Stimulated activated CD4-positive, alpha-beta T cell treated with anti-CD3 and anti-CD28 coated beads, TNF-alpha, amount 100 ng/mL, for 1 hour (primary cell): ENCODE measurements around the gene PLSCR3.
"Not testable (repeated sequence)": the region's sequence is repeated elsewhere in the genome, so short reads cannot be mapped to it uniquely, and the experiment has no call there.

Source experiments
- DNase-seq, 3 donors: peaks; one replicate each; pipeline ENCODE4 v3.0.0-alpha.2; 2020; ENCODE audit warnings: low read depth in 3 of 3, low spot score in 1 of 3

PLSCR3 gene

GRCh38 chr17:7382901-7383300 is 11.4 kb downstream of the PLSCR3 start:
- DNase-seq = no peak

DNA sequence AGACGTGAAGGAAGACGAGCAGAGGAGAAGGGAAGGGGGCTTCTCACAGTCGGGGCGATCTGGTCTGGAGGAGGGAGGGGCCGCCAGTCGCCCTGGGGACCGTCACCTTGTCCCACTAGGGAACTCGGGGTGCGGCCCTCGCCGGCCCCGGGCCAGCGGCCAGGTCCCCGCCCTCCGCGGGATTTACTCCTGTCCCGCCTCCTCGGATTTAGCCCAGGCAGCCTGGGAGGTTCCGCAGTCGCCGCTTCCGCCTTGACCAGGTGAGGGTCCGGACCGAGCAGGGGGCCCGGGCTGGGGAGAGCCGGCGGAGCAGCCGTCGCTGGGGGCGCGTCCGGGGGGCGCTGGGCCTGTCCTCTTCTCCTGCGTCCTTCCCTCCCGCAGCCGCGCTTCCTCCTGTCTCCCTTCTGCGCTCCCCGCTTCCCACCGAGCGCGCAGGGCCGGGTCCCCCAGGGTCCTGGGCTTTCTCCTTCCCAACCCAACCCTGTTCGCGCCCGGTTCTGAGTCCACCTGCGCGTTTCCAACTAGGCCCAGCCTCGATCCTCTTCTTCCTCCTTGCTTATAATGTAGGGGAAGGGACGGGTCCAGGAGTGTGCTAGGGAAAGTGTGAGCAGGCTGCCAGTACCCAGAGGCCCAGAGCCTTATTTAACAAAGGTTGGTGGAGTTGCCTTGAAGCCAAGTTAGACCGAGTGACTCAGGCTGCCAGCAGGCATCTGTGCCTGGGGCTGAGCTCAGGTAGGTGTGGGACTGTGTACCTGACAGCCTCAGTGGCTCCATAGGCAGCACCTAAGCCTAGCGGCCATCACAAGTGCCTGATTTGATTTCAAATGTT is 13.3 kb downstream of the PLSCR3 start, which contains the start of gene TNK1:
TNK1 (plus strand) TSS at position 235 of the 829 bp plus-strand sequence. CDS start 1,838 bp downstream, outside the sequence.
- DNase-seq = no peak

GRCh38 chr17:7380321-7380720 is 14.0 kb downstream of the PLSCR3 start:
- no peak for DNase-seq

DNA sequence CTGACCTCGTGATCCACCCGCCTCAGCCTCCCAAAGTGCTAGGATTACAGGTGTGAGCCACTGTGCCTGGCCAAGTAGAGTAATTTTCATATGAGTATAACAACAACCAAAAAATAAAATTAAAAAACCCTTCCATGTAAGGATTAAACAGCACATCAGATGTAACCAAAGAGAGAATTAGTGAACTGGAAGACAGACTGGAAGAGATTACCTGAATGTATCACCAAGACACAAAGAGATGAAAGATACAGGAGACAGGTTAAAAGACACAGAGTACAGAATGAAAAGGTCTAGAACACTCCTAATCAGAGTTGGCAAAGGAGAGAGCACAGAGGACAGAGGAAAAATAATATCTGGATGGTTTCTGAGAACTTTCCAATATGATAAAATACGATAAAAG is 15.2 kb downstream of the PLSCR3 start:
- DNase-seq = no peak

DNA sequence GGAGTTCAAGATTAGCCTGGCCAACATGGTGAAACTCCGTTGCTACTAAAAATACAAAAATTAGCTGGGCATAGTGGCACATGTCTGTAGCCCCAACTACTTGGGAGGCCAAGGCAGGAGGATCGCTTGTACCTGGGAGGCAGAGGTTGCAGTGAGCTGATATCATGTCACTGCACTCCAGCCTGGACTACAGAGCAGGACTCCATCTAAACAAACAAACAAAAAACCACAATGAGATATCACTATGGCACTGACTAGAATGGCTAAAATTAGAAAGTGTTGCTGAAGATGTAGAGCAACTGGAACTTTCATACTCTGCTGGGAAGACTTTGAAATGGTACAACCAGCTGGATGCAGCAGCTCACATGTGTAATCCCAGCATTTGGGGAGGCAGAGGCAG is 20.0 kb downstream of the PLSCR3 start:
- DNase-seq = no peak

DNA sequence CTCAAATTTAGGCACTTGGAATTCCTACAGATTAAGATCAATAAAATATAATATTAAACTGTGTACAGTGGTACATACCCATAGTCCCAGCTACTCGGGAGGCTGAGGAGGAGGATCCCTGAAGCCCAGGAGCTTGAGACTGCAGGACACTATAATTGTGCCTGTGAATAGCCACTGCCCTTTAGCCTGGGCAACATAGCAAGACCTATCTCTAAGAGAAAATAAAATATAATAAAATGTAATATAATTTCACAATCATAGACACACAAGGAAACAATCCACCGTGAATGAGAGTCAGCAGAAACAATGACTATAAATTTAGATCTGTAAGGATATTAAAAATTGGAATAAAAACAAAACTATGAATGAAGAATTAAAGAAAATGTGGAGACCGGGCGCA is 23.5 kb downstream of the PLSCR3 start:
- no peak for DNase-seq

DNA sequence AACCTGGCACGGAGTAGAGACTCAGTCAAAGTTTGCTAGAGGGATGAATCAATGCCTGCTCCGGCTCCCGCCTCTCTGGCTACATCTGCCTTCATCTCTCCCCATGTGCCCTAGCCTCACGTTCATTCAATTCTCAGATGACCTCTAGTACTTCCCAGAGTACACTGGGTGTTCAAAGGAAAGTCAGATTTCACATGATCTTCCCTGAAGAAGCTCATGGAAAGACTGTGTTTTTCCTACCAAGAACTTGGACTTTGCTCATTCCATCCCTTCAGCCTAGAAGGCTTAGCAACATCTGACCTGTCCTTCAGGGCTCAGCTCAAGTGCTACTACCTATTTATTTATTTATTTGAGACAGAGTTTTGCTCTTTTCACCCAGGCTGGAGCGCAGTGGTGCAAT is 24.5 kb downstream of the PLSCR3 start:
- no peak for DNase-seq

DNA sequence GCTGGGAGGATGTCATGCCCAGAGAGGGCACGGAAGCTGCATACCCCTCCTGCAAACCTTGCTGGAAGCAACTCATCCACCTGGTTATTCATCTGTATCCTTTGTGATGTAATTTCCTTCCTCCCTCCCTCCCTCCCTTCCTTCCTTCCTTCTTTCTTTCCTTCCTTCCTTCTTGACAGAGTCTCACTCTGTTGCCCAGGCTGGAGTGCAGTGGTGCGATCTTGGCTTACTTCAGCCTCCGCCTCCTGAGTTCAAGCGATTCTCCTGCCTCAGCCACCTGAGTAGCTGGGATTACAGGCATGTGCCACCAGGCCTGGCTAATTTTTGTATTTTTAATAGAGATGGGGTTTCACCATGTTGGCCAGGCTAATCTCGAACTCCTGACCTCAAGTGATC is 25.7 kb downstream of the PLSCR3 start:
- not testable (repeated sequence) for DNase-seq

DNA sequence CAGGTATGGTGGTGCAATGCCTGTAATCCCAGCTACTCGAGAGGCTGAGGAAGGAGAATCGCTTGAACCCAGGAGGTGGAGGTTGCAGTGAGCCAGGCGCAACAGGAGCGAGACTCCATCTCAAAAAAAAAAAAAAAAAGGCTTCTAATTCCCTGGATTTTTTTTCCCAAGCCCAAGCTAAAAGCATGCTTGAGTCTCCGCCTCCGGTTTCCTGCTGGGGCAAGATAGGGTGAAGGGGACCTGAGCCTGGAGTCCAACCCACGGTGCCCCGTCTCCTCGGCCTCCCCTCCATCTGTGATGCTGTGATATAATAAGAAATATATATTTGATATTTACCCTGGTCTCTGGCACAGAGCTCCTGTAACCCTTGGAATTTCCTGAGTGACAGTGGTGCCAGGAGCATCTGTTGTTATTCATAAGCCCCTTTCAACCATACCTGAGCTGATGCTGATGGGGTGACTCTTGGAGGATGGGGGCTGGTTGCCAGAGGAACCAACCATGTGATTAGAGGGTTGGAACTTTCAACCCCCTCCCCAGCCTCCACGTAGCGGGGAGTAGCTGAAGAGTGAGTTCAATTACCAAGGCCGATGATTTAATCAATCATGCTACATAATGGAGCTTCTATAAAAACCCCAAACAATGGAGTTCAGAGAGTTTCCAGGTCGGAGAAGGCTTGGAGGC is 26.3 kb downstream of the PLSCR3 start:
- no peak for DNase-seq

- DNase-seq = no peak
Observed at GRCh38 chr17:7367083-7367482, 27.2 kb downstream of the PLSCR3 start.

GRCh38 chr17:7365963-7366362 is 28.4 kb downstream of the PLSCR3 start:
- DNase-seq = not testable (repeated sequence)

DNA sequence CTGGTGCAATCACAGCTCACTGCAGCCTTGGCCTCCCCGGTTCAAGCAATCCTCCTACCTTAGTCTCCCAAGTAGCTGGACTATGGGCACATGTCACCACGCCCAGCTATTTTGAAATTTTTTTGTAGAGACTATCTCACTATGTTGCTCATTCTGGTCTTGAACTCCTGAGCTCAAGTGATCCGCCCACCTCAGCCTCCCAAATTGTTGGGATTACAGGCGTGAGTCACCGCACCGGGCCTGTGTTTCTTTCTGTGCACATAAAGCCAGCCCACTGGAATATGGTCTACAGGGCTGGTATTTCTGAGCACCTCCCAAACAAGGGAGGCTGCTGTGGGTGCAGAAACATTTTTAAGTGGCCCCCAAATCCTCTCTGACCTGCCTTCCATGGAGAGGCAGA is 31.0 kb downstream of the PLSCR3 start:
- DNase-seq = no peak

- DNase-seq = no peak
Observed at GRCh38 chr17:7361906-7362305, 32.4 kb downstream of the PLSCR3 start.

GRCh38 chr17:7357381-7357780 is 36.9 kb downstream of the PLSCR3 start:
- DNase-seq = no peak

DNA sequence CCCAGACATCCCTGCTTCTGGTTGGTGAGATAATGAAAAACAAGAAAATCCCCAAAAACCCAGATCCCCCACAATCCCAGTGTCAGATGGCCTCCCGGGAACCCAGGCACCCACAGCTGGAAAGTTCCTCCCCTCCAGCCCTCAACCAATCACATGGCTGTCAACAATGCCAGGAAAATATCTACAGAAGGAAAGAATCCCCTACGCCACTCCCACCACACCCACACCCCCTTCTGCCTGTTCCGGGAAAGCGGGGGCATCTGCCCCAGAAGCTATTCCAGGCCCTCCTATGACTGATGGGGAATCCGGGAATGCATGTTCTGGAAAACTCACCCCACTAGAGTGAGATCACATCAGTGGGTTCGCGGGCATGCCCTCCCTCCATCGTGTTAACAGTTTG is 37.6 kb downstream of the PLSCR3 start:
- no peak for DNase-seq

DNA sequence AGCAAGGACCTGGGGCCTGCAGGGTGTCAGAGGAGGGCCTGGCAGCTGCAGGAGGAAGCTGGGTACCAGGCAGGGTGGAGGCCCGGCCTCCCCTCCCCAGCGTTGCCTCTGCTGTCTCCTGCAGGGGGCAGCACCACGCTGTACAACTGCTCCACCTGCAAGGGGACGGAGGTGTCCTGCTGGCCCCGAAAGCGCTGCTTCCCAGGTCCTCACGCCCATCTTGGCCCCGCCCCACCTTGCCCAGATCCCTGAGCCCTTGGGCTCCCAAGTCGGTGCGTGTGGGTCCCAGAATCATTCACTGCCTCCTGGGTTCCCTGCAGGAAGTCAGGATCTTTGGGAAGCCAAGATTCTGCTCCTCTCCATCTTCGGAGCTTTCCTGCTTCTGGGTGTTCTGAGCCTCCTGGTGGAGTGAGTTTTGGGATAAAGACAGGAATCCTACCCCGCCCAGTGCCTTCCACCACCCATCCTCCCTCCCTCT is 38.2 kb downstream of the PLSCR3 start:
- DNase-seq = peak; percentile 67 to 77 (median 73)

DNA sequence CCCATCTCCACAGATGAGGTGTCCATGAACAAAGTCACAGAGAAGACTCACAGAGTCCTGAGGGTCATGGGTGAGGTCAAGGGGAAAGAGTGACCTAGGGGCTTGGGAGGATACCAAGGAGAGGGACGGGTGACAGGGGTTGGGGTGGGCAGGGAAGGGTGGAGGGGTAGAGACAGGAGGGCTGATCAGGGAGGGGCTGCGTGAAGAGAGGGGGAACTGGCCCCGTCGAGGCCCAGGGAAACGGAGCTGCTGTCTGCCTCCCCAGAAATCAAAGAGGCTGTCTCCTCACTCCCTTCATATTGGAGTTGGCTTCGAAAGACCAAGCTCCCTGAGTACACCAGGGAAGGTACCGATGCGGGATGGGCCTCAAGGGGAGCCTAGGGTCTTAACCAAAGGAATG is 38.8 kb downstream of the PLSCR3 start:
- DNase-seq = no peak

DNA sequence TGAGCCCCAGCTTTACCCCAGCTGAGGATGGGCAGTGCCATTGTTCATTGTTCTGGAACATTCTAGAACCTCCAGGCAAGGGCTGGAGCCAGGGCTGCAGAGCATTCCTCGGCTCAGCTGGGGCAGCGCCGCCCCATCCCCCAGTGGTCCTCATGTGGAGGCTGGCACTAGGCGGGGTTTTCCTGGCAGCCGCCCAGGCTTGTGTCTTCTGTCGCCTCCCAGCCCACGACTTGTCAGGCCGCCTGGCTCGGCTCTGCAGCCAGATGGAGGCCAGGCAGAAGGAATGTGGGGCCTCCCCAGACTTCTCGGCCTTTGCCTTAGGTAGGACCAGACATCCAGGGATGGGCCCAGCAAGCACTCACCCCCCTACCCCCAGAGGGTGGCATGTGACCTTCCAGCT is 39.3 kb downstream of the PLSCR3 start, which contains the start of gene TMEM95:
TMEM95 (plus strand) TSS at position 104 of the 400 bp plus-strand sequence; CDS start at position 153, 49 bp downstream.
- DNase-seq = no peak

- DNase-seq = no peak
Observed at GRCh38 chr17:7354262-7354843, 40.0 kb downstream of the PLSCR3 start.

DNA sequence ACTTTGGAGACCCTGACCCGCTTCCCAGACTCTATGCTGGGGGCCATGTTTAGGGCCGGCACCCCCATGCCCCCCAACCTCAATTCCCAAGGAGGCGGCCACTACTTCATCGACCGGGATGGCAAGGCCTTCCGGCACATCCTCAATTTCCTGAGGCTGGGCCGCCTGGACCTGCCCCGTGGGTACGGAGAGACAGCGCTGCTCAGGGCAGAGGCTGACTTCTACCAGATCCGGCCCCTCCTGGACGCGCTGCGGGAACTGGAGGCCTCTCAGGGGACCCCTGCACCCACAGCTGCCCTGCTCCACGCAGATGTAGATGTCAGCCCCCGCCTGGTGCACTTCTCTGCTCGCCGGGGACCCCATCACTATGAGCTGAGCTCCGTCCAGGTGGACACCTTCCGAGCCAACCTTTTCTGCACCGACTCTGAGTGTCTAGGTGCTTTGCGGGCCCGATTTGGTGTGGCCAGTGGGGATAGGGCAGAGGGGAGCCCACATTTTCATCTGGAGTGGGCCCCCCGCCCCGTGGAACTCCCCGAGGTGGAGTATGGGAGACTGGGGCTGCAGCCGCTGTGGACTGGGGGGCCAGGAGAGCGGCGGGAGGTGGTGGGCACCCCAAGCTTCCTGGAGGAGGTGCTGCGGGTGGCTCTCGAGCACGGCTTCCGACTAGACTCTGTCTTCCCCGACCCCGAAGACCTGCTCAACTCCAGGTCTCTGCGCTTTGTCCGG is 41.3 kb downstream of the PLSCR3 start:
- DNase-seq = no peak

GRCh38 chr17:7352503-7352889 is 41.8 kb downstream of the PLSCR3 start:
- no peak for DNase-seq
